ENCODE data around the gene FAM3D.

- TF ChIP-seq CTCF (IDR thresholded peaks at IDR 0.05) (no peak), EP300 (IDR thresholded peaks at IDR 0.05; ENCODE audit: low read depth) (no peak)
Observed at GRCh38 chr3:58584690-58585004, 81.9 kb downstream of the FAM3D start.
